GM23338 (cell line): ENCODE data around the gene PLPP6. TPM values are rescaled to one million over a fixed set of nuclear protein-coding genes. Genes with fewer than 3 reads are reported as not detected.

Experiments used
- ATAC-seq: fragments of 200-7000 bp; cut with Tn5 transposase; 3 replicates; pipeline ENCODE4 v1.9.1; 2020
- DNase-seq: peaks from one replicate; pipeline ENCODE4 v3.0.0-alpha.2; 2015; ENCODE audit warnings: low spot score
- H2AFZ ChIP-seq: fragments of 200-600 bp; sonication (generic); 2 replicates; pipeline ENCODE4 v1.8.0; 2016; ENCODE audit warnings: antibody characterized with exemption, mild to moderate bottlenecking, moderate library complexity
- H3F3A ChIP-seq: fragments of 200-600 bp; sonication (generic); replicated peaks from 2 replicates; pipeline ENCODE4 v1.8.0; 2017; ENCODE audit warnings: antibody characterized with exemption, mixed run types, low read depth
- H3K27ac ChIP-seq: fragments of 200-600 bp; sonication (generic); 2 replicates; pipeline ENCODE4 v1.6.1; 2016; ENCODE audit warnings: low read depth
- H3K27me3 ChIP-seq: fragments of 200-600 bp; sonication (generic); 2 replicates; pipeline ENCODE4 v1.8.0; 2016; ENCODE audit warnings: mild to moderate bottlenecking, mixed run types, moderate library complexity; ENCODE audit not compliant: insufficient read depth
- H3K36me3 ChIP-seq: fragments of 200-600 bp; sonication (generic); 2 replicates; pipeline ENCODE4 v1.8.0; 2016; ENCODE audit warnings: mild to moderate bottlenecking; ENCODE audit not compliant: insufficient read depth
- H3K4me1 ChIP-seq: fragments of 200-600 bp; sonication (generic); 2 replicates; pipeline ENCODE4 v1.8.0; 2016; ENCODE audit warnings: mild to moderate bottlenecking, moderate library complexity; ENCODE audit not compliant: insufficient read depth
- H3K4me2 ChIP-seq: fragments of 200-600 bp; sonication (generic); 2 replicates; pipeline ENCODE4 v1.7.1; 2017; ENCODE audit warnings: mixed run types
- H3K4me3 ChIP-seq: fragments of 200-600 bp; sonication (generic); 2 replicates; pipeline ENCODE4 v1.6.1; 2016; ENCODE audit warnings: mixed run types
- H3K79me2 ChIP-seq: fragments of 200-600 bp; sonication (generic); replicated peaks from 2 replicates; pipeline ENCODE4 v1.8.0; 2017; ENCODE audit warnings: mild to moderate bottlenecking; ENCODE audit not compliant: insufficient read depth
- H3K9me2 ChIP-seq: fragments of 200-600 bp; sonication (generic); 2 replicates; pipeline ENCODE4 v1.8.0; 2017; ENCODE audit not compliant: insufficient read depth
- H4K20me1 ChIP-seq: fragments of 200-600 bp; sonication (generic); replicated peaks from 2 replicates; pipeline ENCODE4 v1.8.0; 2017; ENCODE audit warnings: mild to moderate bottlenecking; ENCODE audit not compliant: insufficient read depth
- H3K27ac Mint-ChIP-seq: 2 replicates; pipeline ENCODE4 v1.8.0; 2020; ENCODE audit warnings: inconsistent platforms, mild to moderate bottlenecking, moderate library complexity, mixed read lengths
- H3K27me3 Mint-ChIP-seq: 3 replicates; pipeline ENCODE4 v1.8.0; 2022; ENCODE audit warnings: low read depth, mild to moderate bottlenecking, moderate library complexity, mixed read lengths, inconsistent platforms; ENCODE audit not compliant: insufficient read depth, poor library complexity
- H3K36me3 Mint-ChIP-seq: 3 replicates; pipeline ENCODE4 v1.8.0; 2021; ENCODE audit warnings: low read depth, mild to moderate bottlenecking, inconsistent platforms, moderate library complexity, mixed read lengths
- H3K4me1 Mint-ChIP-seq: 3 replicates; pipeline ENCODE4 v1.8.0; 2020; ENCODE audit warnings: mild to moderate bottlenecking, inconsistent platforms, mixed read lengths
- H3K4me3 Mint-ChIP-seq: 3 replicates; pipeline ENCODE4 v1.8.0; 2021; ENCODE audit warnings: moderate library complexity, mild to moderate bottlenecking, inconsistent platforms, mixed read lengths
- H3K9me3 Mint-ChIP-seq: 3 replicates; pipeline ENCODE4 v1.8.0; 2020; ENCODE audit warnings: moderate library complexity, mild to moderate bottlenecking, inconsistent platforms, mixed read lengths
- CREB1 ChIP-seq: fragments of 250-450 bp; sonication (Bioruptor Pico); IDR thresholded peaks from 2 replicates; pipeline ENCODE4 v1.5.0; 2020; ENCODE audit warnings: low read depth, mild to moderate bottlenecking, moderate library complexity
- CTCF ChIP-seq, 2 experiments: fragments of 200-600 bp in 1 of 2; sonication (generic) in 1 of 2; conservative IDR thresholded peaks; 2 replicates each; pipeline versions ENCODE4 v1.5.1 to v1.6.1; 2016 to 2017; ENCODE audit warnings: antibody characterized with exemption in 2 of 2, low read depth in 2 of 2, mild to moderate bottlenecking in 2 of 2, moderate library complexity in 1 of 2
- ETS1 ChIP-seq: IDR thresholded peaks from 2 replicates; pipeline ENCODE4 v1.6.1; 2016; ENCODE audit warnings: antibody characterized with exemption
- EZH2 ChIP-seq: fragments of 200-600 bp; sonication (generic); IDR thresholded peaks from one replicate; pipeline ENCODE4 v1.8.0; 2017; ENCODE audit warnings: antibody characterized with exemption, mild to moderate bottlenecking, low read depth; ENCODE audit not compliant: unreplicated experiment
- EZH2phosphoT487 ChIP-seq: fragments of 200-600 bp; sonication (generic); IDR thresholded peaks from one replicate; pipeline ENCODE4 v1.8.1; 2018; ENCODE audit warnings: antibody characterized with exemption; ENCODE audit not compliant: unreplicated experiment
- JUNB ChIP-seq: IDR thresholded peaks from one replicate; pipeline ENCODE4 v1.6.1; 2016; ENCODE audit warnings: antibody characterized with exemption; ENCODE audit not compliant: unreplicated experiment
- NANOG ChIP-seq: IDR thresholded peaks from 2 replicates; pipeline ENCODE4 v1.6.1; 2016; ENCODE audit warnings: antibody characterized with exemption, borderline replicate concordance
- POLR2AphosphoS5 ChIP-seq: IDR thresholded peaks from 2 replicates; pipeline ENCODE4 v1.6.1; 2016; ENCODE audit warnings: antibody characterized with exemption, low read depth
- STAT1 ChIP-seq: IDR thresholded peaks from one replicate; pipeline ENCODE4 v1.6.1; 2016; ENCODE audit warnings: antibody characterized with exemption; ENCODE audit not compliant: unreplicated experiment
- ZNF114 ChIP-seq: fragments of 250-450 bp; sonication (Bioruptor Pico); IDR thresholded peaks from 2 replicates; pipeline ENCODE4 v1.5.0; 2020; ENCODE audit warnings: mild to moderate bottlenecking, moderate library complexity
- ZNF331 ChIP-seq: fragments of 250-450 bp; sonication (Bioruptor Pico); IDR thresholded peaks from 2 replicates; pipeline ENCODE4 v1.5.0; 2020; ENCODE audit warnings: low read depth, mild to moderate bottlenecking, moderate library complexity
- polyA plus RNA-seq: library from polyadenylated mRNA; unstranded; fragments of >200 nt; fragmentation: Nextera tagmentation; extraction: Ambion mirVana; gene quantifications from 2 replicates; pipeline ENCODE4 v1.2.1, GENCODE V29; 2016
- total RNA-seq: library from RNA; depleted of rRNA; stranded (reverse); fragments of >200 nt; shearing (Covaris generic); gene quantifications from 2 replicates; pipeline ENCODE4 v1.2.3, GENCODE V29; 2014
- TF ChIP-seq, protein P1 (sequence below): IDR thresholded peaks from one replicate; pipeline ENCODE4 v1.6.1; 2018; ENCODE audit warnings: antibody characterized with exemption; ENCODE audit not compliant: unreplicated experiment
- TF ChIP-seq, protein P2 (sequence below): fragments of 250-450 bp; sonication (Bioruptor Pico); IDR thresholded peaks from 2 replicates; pipeline ENCODE4 v1.5.0; 2020; ENCODE audit warnings: mild to moderate bottlenecking, moderate library complexity

The PLPP6 gene
- total and polyA plus RNA-seq, 2 experiments from 2014 or later: 6.3 to 13.2 TPM

- Histone ChIP-seq H3K79me2 (peaks cover 42% of the 10 kb centered on the region), H3K4me1 (peaks cover 4% of the 10 kb centered on the region; the same call in 1 of the 2 replicates), H3K27ac (no peak overlapping the region), H3K27me3 (no peaks in the 10 kb centered on the region), H3K36me3 (peaks cover 4% of the 10 kb centered on the region; the same call in 1 of the 2 replicates), H2AFZ (no peak overlapping the region), H3F3A (no peaks in the 10 kb centered on the region), H3K4me3 (no peak overlapping the region), H4K20me1 (peaks cover 3% of the 10 kb centered on the region), H3K9me2 (no peaks in the 10 kb centered on the region), H3K4me2 (no peak overlapping the region)
- Mint-ChIP-seq H3K4me3 (no peak overlapping the region), H3K36me3 (peaks cover 20% of the 10 kb centered on the region; the same call in 2 of the 3 replicates), H3K9me3 (no peaks in the 10 kb centered on the region), H3K27ac (no peak overlapping the region), H3K4me1 (peaks cover 2% of the 10 kb centered on the region; the same call in 2 of the 3 replicates), H3K27me3 (no peaks in the 10 kb centered on the region)
- no peak for TF ChIP-seq EZH2
- TF ChIP-seq JUNB: no peak
- no peak for TF ChIP-seq STAT1
- TF ChIP-seq, protein P1, sequence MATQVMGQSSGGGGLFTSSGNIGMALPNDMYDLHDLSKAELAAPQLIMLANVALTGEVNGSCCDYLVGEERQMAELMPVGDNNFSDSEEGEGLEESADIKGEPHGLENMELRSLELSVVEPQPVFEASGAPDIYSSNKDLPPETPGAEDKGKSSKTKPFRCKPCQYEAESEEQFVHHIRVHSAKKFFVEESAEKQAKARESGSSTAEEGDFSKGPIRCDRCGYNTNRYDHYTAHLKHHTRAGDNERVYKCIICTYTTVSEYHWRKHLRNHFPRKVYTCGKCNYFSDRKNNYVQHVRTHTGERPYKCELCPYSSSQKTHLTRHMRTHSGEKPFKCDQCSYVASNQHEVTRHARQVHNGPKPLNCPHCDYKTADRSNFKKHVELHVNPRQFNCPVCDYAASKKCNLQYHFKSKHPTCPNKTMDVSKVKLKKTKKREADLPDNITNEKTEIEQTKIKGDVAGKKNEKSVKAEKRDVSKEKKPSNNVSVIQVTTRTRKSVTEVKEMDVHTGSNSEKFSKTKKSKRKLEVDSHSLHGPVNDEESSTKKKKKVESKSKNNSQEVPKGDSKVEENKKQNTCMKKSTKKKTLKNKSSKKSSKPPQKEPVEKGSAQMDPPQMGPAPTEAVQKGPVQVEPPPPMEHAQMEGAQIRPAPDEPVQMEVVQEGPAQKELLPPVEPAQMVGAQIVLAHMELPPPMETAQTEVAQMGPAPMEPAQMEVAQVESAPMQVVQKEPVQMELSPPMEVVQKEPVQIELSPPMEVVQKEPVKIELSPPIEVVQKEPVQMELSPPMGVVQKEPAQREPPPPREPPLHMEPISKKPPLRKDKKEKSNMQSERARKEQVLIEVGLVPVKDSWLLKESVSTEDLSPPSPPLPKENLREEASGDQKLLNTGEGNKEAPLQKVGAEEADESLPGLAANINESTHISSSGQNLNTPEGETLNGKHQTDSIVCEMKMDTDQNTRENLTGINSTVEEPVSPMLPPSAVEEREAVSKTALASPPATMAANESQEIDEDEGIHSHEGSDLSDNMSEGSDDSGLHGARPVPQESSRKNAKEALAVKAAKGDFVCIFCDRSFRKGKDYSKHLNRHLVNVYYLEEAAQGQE: no peak
- TF ChIP-seq ZNF114 (CRISPR knock-in tag): no peak
- no peak for TF ChIP-seq NANOG
- no peak for TF ChIP-seq ETS1
- TF ChIP-seq EZH2phosphoT487: no peak
- TF ChIP-seq CTCF (conservative IDR thresholded peaks at IDR 0.05; ENCODE audit: low read depth in 2 of 2): no peak
- TF ChIP-seq, protein P2, sequence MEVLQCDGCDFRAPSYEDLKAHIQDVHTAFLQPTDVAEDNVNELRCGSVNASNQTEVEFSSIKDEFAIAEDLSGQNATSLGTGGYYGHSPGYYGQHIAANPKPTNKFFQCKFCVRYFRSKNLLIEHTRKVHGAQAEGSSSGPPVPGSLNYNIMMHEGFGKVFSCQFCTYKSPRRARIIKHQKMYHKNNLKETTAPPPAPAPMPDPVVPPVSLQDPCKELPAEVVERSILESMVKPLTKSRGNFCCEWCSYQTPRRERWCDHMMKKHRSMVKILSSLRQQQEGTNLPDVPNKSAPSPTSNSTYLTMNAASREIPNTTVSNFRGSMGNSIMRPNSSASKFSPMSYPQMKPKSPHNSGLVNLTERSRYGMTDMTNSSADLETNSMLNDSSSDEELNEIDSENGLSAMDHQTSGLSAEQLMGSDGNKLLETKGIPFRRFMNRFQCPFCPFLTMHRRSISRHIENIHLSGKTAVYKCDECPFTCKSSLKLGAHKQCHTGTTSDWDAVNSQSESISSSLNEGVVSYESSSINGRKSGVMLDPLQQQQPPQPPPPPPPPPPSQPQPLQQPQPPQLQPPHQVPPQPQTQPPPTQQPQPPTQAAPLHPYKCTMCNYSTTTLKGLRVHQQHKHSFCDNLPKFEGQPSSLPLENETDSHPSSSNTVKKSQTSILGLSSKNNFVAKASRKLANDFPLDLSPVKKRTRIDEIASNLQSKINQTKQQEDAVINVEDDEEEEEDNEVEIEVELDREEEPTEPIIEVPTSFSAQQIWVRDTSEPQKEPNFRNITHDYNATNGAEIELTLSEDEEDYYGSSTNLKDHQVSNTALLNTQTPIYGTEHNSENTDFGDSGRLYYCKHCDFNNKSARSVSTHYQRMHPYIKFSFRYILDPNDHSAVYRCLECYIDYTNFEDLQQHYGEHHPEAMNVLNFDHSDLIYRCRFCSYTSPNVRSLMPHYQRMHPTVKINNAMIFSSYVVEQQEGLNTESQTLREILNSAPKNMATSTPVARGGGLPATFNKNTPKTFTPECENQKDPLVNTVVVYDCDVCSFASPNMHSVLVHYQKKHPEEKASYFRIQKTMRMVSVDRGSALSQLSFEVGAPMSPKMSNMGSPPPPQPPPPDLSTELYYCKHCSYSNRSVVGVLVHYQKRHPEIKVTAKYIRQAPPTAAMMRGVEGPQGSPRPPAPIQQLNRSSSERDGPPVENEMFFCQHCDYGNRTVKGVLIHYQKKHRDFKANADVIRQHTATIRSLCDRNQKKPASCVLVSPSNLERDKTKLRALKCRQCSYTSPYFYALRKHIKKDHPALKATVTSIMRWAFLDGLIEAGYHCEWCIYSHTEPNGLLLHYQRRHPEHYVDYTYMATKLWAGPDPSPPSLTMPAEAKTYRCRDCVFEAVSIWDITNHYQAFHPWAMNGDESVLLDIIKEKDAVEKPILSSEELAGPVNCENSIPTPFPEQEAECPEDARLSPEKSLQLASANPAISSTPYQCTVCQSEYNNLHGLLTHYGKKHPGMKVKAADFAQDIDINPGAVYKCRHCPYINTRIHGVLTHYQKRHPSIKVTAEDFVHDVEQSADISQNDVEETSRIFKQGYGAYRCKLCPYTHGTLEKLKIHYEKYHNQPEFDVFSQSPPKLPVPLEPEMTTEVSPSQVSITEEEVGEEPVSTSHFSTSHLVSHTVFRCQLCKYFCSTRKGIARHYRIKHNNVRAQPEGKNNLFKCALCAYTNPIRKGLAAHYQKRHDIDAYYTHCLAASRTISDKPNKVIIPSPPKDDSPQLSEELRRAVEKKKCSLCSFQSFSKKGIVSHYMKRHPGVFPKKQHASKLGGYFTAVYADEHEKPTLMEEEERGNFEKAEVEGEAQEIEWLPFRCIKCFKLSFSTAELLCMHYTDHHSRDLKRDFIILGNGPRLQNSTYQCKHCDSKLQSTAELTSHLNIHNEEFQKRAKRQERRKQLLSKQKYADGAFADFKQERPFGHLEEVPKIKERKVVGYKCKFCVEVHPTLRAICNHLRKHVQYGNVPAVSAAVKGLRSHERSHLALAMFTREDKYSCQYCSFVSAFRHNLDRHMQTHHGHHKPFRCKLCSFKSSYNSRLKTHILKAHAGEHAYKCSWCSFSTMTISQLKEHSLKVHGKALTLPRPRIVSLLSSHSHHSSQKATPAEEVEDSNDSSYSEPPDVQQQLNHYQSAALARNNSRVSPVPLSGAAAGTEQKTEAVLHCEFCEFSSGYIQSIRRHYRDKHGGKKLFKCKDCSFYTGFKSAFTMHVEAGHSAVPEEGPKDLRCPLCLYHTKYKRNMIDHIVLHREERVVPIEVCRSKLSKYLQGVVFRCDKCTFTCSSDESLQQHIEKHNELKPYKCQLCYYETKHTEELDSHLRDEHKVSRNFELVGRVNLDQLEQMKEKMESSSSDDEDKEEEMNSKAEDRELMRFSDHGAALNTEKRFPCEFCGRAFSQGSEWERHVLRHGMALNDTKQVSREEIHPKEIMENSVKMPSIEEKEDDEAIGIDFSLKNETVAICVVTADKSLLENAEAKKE: no peak
- no peak for TF ChIP-seq ZNF331 (CRISPR knock-in tag)
- TF ChIP-seq CREB1 (CRISPR knock-in tag): no peak
- no peak for TF ChIP-seq POLR2AphosphoS5
- ATAC-seq: no peak
- DNase-seq: no peak
Observed at GRCh38 chr9:4686112-4686511, 24.0 kb downstream of the PLPP6 start.
